Upper lobe of left lung (tissue), 4 donors: ENCODE results near the gene CFAP221.

Experiments
- CTCF ChIP-seq, 6 experiments: fragments of 450-650 bp in 4 of 6; fragments of 200-600 bp in 2 of 6; sonication (generic) in 2 of 6; IDR thresholded peaks; one replicate each; pipeline ENCODE4 v1.5.1; 2016 to 2019; ENCODE audit warnings: antibody characterized with exemption in 6 of 6
- EP300 ChIP-seq, 4 donors: sonication (generic); formaldehyde crosslinking; IDR thresholded peaks; one replicate each; pipeline ENCODE4 v1.5.1; 2017; ENCODE audit warnings: antibody characterized with exemption in 4 of 4, control low read depth in 2 of 4
- POLR2AphosphoS5 ChIP-seq, 2 donors: sonication (generic); formaldehyde crosslinking; IDR thresholded peaks; one replicate each; pipeline ENCODE4 v1.5.1; 2017; ENCODE audit warnings: antibody characterized with exemption in 2 of 2

GRCh38 chr2:119698246-119698645 lies 154.0 kb downstream of the CFAP221 start:
- no peak for TF ChIP-seq CTCF (IDR thresholded peaks at IDR 0.05)
- no peak for TF ChIP-seq POLR2AphosphoS5 (IDR thresholded peaks at IDR 0.05)
- TF ChIP-seq EP300 (IDR thresholded peaks at IDR 0.05) = no peak
